Hepatocyte (in vitro differentiated cells): Measurements from ENCODE around the gene MYBPC2. TPM values are rescaled to one million over a fixed set of nuclear protein-coding genes. Genes with fewer than 3 reads are reported as not detected.
A peak's percentile ranks its signal among the peaks of the same experiment; 100 is the strongest.

Source experiments
- DNase-seq: peaks from one replicate; pipeline ENCODE4 v3.0.0-alpha.2; 2016; ENCODE audit warnings: low spot score
- H2AFZ ChIP-seq: fragments of 200-600 bp; sonication (generic); 2 replicates; pipeline ENCODE4 v1.6.0; 2016; ENCODE audit warnings: antibody characterized with exemption, mild to moderate bottlenecking
- H3K27ac ChIP-seq: fragments of 200-600 bp; sonication (generic); 2 replicates; pipeline ENCODE4 v1.5.1; 2016; ENCODE audit warnings: mild to moderate bottlenecking
- H3K27me3 ChIP-seq: fragments of 200-600 bp; sonication (generic); 2 replicates; pipeline ENCODE4 v1.6.1; 2016
- H3K36me3 ChIP-seq: fragments of 200-600 bp; sonication (generic); replicated peaks from 2 replicates; pipeline ENCODE4 v1.5.1; 2016; ENCODE audit warnings: low read depth; ENCODE audit not compliant: insufficient read depth
- H3K4me1 ChIP-seq: fragments of 200-600 bp; sonication (generic); 2 replicates; pipeline ENCODE4 v1.5.1; 2016; ENCODE audit warnings: mild to moderate bottlenecking, moderate library complexity; ENCODE audit not compliant: insufficient read depth
- H3K4me2 ChIP-seq: fragments of 200-600 bp; sonication (generic); 2 replicates; pipeline ENCODE4 v1.6.0; 2016
- H3K4me3 ChIP-seq: fragments of 200-600 bp; sonication (generic); 2 replicates; pipeline ENCODE4 v1.5.1; 2016; ENCODE audit warnings: mild to moderate bottlenecking
- H3K79me2 ChIP-seq: fragments of 200-600 bp; sonication (generic); 2 replicates; pipeline ENCODE4 v1.6.0; 2017; ENCODE audit warnings: mild to moderate bottlenecking
- H3K9me2 ChIP-seq: fragments of 200-600 bp; sonication (generic); replicated peaks from 2 replicates; pipeline ENCODE4 v1.6.0; 2017; ENCODE audit warnings: mild to moderate bottlenecking; ENCODE audit not compliant: insufficient read depth
- H3K9me3 ChIP-seq: fragments of 200-600 bp; sonication (generic); 2 replicates; pipeline ENCODE4 v1.5.1; 2016; ENCODE audit warnings: low read depth, mild to moderate bottlenecking
- H4K20me1 ChIP-seq: fragments of 200-600 bp; sonication (generic); 2 replicates; pipeline ENCODE4 v1.6.0; 2016; ENCODE audit warnings: mild to moderate bottlenecking; ENCODE audit not compliant: insufficient read depth, poor library complexity, severe bottlenecking
- CTCF ChIP-seq: fragments of 200-600 bp; sonication (generic); IDR thresholded peaks from 2 replicates; pipeline ENCODE4 v1.5.1; 2016; ENCODE audit warnings: antibody characterized with exemption, mild to moderate bottlenecking; ENCODE audit not compliant: poor library complexity
- EZH2 ChIP-seq: fragments of 200-600 bp; sonication (generic); IDR thresholded peaks from 2 replicates; pipeline ENCODE4 v1.6.1; 2016; ENCODE audit warnings: antibody characterized with exemption, mild to moderate bottlenecking, borderline replicate concordance
- EZH2phosphoT487 ChIP-seq: fragments of 200-600 bp; sonication (generic); IDR thresholded peaks from one replicate; pipeline ENCODE4 v1.6.1; 2018; ENCODE audit warnings: antibody characterized with exemption, mild to moderate bottlenecking, low read depth, moderate library complexity; ENCODE audit not compliant: unreplicated experiment, severe bottlenecking
- WGBS: methylation state at CpG from one replicate; pipeline ENCODE4 v1.1.6; 2016; ENCODE audit warnings: low lambda C conversion rate; ENCODE audit errors: missing lambda C conversion rate; 5-methylcytosine and 5-hydroxymethylcytosine counted together
- polyA plus RNA-seq: library from polyadenylated mRNA; unstranded; fragments of >200 nt; fragmentation: Nextera tagmentation; extraction: Ambion mirVana; gene quantifications from 2 replicates; pipeline ENCODE4 v1.2.1, GENCODE V29; 2016
- total RNA-seq: library from RNA; depleted of rRNA; stranded (reverse); fragments of >200 nt; gene quantifications from 2 replicates; pipeline ENCODE4 v1.2.3, GENCODE V29; 2014

The MYBPC2 gene
- total and polyA plus RNA-seq, 2 experiments from 2014 or later, result 0.07 TPM; not detected in 1

- Histone ChIP-seq H3K4me2 (no peak overlapping the region), H3K4me1 (peaks cover 6% of the 10 kb centered on the region), H3K9me2 (no peaks in the 10 kb centered on the region), H3K36me3 (no peaks in the 10 kb centered on the region), H3K27ac (no peak overlapping the region), H3K27me3 (no peaks in the 10 kb centered on the region), H3K79me2 (peaks cover 22% of the 10 kb centered on the region), H3K9me3 (no peaks in the 10 kb centered on the region), H4K20me1 (peaks cover 30% of the 10 kb centered on the region), H3K4me3 (no peak overlapping the region), H2AFZ (no peak overlapping the region)
- DNase-seq, result no peak
- WGBS, result 93% methylated on average over 10 of the region's 12 CpGs
- TF ChIP-seq EZH2phosphoT487, result no peak
- no peak for TF ChIP-seq EZH2
- no peak for TF ChIP-seq CTCF
Measured at GRCh38 chr19:50475101-50475568, 42.4 kb downstream of the MYBPC2 start.

GRCh38 chr19:50475736-50476223 lies 43.1 kb downstream of the MYBPC2 start:
- Histone ChIP-seq H3K79me2 (peaks cover 22% of the 10 kb centered on the region), H3K9me2 (no peaks in the 10 kb centered on the region), H4K20me1 (peaks cover 32% of the 10 kb centered on the region), H3K4me2 (peak overlapping the region; percentile 54), H3K4me3 (no peak overlapping the region), H2AFZ (peak overlapping the region; percentile 23), H3K27ac (peak overlapping the region; percentile 54), H3K9me3 (no peaks in the 10 kb centered on the region), H3K4me1 (peaks cover 6% of the 10 kb centered on the region), H3K27me3 (no peaks in the 10 kb centered on the region), H3K36me3 (no peaks in the 10 kb centered on the region)
- WGBS, result 88% methylated on average over 28 of the region's 29 CpGs
- no peak for TF ChIP-seq EZH2
- no peak for TF ChIP-seq CTCF
- TF ChIP-seq EZH2phosphoT487, result no peak
- DNase-seq, result no peak

GRCh38 chr19:50476224-50476906 lies 43.7 kb downstream of the MYBPC2 start, which contains the start of the genes EMC10 and GARIN5A:
Gene EMC10 (plus strand): TSS chr19:50476507. CDS start chr19:50476545, 38 bp downstream.
Gene GARIN5A (minus strand): TSS chr19:50476848. CDS start chr19:50476388, 460 bp downstream.
- Histone ChIP-seq H3K27ac (peak within 1 kb of the TSS; percentile 94), H4K20me1 (peaks cover 34% of the 10 kb centered on the region), H3K4me3 (peak within 1 kb of the TSS; percentile 79), H3K9me2 (no peaks in the 10 kb centered on the region), H3K27me3 (no peaks in the 10 kb centered on the region), H3K36me3 (no peaks in the 10 kb centered on the region), H3K4me2 (peak within 1 kb of the TSS; percentile 74), H3K9me3 (no peaks in the 10 kb centered on the region), H3K79me2 (peaks cover 22% of the 10 kb centered on the region), H2AFZ (peak within 1 kb of the TSS; percentile 87), H3K4me1 (peaks cover 6% of the 10 kb centered on the region)
- TF ChIP-seq EZH2phosphoT487 (no peak), EZH2 (no peak), CTCF (no peak)
- 4% methylated on average over 55 of the region's 58 CpGs for WGBS
- peak; percentile 97 for DNase-seq
